HG03469 (cell line): Measurements from ENCODE around the gene NPAS3.

ENCODE experiments used
- ATAC-seq: cut with Tn5 transposase; IDR thresholded peaks from one replicate; pipeline ENCODE4 v1.9.1; 2021; ENCODE audit warnings: mild to moderate bottlenecking, moderate library complexity, moderate number of reproducible peaks; ENCODE audit not compliant: unreplicated experiment

Gene NPAS3

DNA sequence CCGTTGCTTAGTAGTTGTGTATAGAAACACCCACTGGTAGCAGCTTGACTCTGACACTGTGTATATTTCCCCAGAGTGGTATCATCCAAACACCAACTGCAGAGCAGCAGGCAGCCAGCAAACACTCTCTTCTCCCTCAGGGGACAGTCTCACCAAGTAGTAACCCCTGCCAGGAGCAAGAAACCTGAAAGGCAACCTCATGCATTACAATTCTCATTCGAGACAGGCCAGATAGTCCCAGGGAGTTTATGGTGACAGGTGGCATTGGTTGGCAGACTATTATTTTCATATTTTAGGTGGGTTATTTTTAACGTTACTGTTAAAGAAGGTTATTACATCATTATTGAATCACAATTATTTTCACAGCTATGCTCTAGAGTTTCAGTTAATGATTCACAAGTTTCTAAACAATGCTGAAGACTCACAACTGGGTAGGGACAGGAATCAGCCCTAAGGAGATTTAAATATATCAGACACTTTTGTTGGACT, 789.4 kb downstream of the NPAS3 start:
- ATAC-seq = no peak

- no peak for ATAC-seq
These were observed 791.5 kb downstream of the NPAS3 start for GRCh38 chr14:33730156-33730555.

- ATAC-seq = no peak
These were observed 793.5 kb downstream of the NPAS3 start for GRCh38 chr14:33732175-33732574.

GRCh38 chr14:33733310-33733709, 794.6 kb downstream of the NPAS3 start:
- no peak for ATAC-seq

- ATAC-seq = no peak
These were observed 795.0 kb downstream of the NPAS3 start for GRCh38 chr14:33733721-33734120.

- ATAC-seq = no peak
These were observed 795.7 kb downstream of the NPAS3 start for GRCh38 chr14:33734387-33734786.

DNA sequence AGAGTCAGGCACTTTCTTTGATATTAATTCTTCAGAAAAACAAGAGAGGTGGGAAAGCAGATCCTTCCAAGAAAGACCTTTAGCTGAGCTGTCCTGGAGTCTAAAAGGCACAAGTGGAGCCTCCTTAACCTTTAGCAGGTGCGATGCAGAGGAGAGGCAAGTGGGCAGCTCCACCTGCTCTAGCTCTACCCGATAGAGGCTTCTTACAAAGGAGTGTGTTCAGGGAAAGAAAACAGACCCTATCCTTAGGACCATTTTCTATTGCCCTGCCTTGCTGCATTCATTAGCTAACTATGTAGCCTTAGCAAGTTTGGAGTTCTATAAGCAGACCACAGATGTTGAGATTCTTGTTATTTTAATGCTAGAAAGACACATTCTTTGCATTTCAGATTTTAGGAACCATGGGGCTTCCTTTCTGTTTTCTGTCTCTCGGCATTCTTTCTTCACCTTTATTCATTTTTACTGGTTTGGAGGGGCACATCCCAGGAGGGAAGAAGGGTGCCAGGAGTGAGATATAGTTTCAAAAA, 797.7 kb downstream of the NPAS3 start:
- ATAC-seq = no peak

GRCh38 chr14:33736979-33737378, 798.3 kb downstream of the NPAS3 start:
- no peak for ATAC-seq

DNA sequence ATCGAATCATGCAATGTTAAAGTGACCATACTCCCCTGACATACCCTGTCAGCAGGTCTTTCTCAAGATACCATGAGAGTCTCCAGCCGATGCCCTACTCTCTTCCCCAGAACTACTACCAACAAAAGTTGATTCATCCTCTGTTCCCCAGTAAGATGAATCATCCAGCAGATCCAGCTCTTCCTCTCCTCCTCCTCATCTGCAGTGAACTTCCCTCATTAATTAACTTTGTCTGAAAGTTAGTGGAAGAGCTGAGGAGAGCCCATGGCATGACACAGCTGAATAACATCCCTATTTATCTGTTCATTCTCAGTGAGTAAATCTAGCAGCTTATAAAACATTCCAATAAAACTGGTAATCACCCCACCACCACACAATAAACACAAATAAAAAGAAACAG, 798.8 kb downstream of the NPAS3 start:
- no peak for ATAC-seq

GRCh38 chr14:33738029-33738428, 799.4 kb downstream of the NPAS3 start:
- no peak for ATAC-seq

DNA sequence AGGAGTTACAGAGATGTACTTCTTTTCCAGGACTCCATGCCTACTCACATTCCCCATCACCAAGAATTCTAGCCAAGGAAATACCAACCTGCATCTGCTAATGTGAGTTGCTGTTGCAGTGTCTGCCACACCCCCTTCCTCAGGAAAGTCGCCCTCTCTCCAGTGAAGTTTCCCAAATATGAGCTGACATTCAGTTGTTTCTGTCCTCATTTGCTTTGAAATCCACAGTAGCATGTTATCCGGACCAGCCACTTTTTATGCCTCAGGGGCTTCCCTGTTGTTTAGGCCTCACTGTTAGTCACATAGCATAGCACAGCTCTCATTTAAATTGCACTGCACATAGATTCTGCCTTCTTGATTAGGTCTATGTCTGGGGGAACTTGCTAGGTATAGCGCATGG, 799.8 kb downstream of the NPAS3 start:
- no peak for ATAC-seq

DNA sequence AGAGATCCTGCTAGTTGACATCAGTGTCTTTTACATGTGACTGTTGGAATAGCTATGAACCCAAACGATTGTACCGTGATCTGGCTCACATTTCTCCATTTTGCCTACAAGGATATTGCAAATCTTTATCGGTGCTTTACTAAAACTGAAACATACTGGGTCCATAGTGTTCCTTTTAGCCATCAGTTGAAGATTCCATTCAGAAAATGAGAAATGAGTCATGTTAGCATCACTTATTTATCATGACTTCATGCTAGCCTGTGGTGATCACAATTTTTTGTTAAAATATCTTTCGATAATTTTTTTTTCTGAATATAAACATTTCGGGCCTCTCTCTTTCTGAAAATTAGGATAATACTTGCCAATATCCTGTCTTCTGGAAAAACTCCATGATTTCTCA, 801.9 kb downstream of the NPAS3 start:
- ATAC-seq = no peak

DNA sequence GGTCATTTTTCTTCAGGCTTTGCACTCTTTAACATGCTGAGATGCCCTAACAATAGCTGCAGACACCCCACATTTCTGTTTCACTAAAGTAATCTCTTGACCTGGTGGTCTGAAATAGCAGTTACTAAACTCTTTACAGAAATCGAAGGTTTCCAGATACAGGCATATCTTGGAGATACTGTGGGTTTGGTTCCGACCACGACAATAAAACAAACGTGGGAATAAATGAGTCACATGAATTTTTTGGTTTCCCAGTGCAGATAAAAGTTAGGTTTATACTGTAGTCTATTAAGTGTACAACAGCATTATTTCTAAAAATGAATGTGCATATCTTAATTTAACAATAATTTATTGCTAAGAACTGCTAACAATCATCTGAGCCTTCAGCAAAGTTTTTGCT, 803.5 kb downstream of the NPAS3 start:
- ATAC-seq = no peak

- ATAC-seq = no peak
These were observed 806.5 kb downstream of the NPAS3 start for GRCh38 chr14:33745163-33745562.

DNA sequence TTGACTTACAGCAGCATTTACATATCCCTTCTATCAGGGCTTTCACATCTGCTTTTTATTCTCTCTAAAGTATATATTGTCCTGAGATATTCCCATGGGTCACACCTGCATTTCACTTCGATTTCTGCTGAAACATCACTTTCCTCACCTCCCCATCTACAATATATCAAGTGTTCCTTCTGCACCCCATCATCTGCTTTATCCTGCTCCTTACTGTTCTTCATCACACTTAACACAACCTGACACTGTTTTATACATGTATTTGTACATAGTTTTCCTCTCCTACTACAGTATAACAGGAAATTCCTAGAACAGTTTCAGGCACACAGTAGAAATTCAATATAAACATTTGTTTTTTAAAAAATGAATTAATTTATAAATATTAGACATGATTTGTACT, 809.1 kb downstream of the NPAS3 start:
- no peak for ATAC-seq

DNA sequence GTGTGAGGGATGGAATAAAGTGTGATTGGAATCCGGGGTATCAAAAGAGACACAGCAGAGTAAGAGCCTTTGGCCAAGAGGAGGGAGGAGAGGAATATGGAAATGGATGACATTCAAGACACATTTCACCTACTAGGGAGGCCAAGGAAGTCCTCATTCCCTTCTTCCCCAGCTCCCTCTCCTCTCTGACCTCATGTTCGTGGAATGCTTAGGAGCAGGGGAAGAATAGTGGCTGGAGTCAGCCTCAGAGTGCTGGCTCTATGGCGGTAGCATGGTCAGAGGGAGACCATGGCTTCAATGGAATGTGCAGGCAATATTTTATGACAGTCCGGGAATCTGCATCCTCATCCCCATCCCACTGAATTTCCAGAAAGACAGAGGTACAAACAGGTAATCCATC, 815.6 kb downstream of the NPAS3 start:
- ATAC-seq = no peak

GRCh38 chr14:33755358-33755757, 816.7 kb downstream of the NPAS3 start:
- no peak for ATAC-seq

DNA sequence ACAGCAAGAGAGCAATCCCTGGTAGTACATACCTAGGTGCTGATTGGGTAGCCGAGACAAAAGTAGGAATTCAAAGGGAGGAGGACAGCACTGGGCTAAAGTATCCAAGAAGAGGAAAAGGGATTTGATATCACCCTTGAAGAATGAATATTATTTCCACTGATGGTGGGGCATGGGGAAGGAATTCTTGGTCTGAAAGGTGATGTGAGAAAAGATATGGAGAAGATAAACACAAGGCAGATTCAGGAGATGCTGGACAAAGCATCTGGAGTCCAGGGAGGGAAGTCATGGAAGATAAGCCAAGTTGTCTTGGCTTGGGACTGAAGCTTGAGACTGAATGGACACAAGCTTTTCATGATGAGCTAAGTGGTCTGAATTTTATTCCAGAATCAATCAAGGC, 818.2 kb downstream of the NPAS3 start:
- no peak for ATAC-seq

DNA sequence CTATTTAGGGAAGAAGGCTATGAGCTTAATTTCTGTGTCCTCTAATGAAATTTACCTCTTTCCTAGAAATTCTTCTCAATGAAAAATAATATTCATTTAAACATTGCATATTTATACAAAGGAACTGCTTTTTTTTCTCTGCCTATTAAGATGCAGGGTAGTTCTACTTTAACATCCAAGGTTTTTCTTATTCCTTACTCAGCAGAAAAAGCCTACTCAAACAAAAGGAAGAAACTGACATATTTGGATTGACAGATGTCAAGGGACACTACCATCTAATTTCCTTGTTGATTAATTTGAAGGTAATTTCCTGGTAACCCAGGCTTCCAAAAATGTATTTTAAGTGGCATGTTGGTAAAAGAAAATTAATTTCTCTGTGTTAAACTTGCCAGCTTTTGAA, 819.9 kb downstream of the NPAS3 start:
- ATAC-seq = no peak

GRCh38 chr14:33762161-33762851, 823.6 kb downstream of the NPAS3 start:
- ATAC-seq = no peak

- no peak for ATAC-seq
These were observed 826.4 kb downstream of the NPAS3 start for GRCh38 chr14:33764876-33765650.
